Peyer's patch (tissue), 4 donors: ENCODE data around the gene MSH2.

Experiments
- CTCF ChIP-seq, 6 experiments: fragments of 450-650 bp in 4 of 6; fragments of 200-600 bp in 2 of 6; sonication (generic) in 1 of 6; IDR thresholded peaks; one replicate each; pipeline ENCODE4 v1.5.1; 2017 to 2019; ENCODE audit warnings: antibody characterized with exemption in 6 of 6, mild to moderate bottlenecking in 3 of 6, moderate library complexity in 1 of 6
- POLR2A ChIP-seq, 2 donors: fragments of 450-650 bp; IDR thresholded peaks; one replicate each; pipeline ENCODE4 v1.5.1; 2017; ENCODE audit warnings: antibody characterized with exemption in 2 of 2, mild to moderate bottlenecking in 2 of 2, moderate library complexity in 2 of 2

- TF ChIP-seq POLR2A (IDR thresholded peaks at IDR 0.05) (no peak), CTCF (IDR thresholded peaks at IDR 0.05) (no peak)
Measured at GRCh38 chr2:47426786-47427185, 23.8 kb downstream of the MSH2 start.
